Hepatocyte (in vitro differentiated cells): ENCODE measurements around the gene IDH3G.

Experiments
- CTCF ChIP-seq: fragments of 200-600 bp; sonication (generic); IDR thresholded peaks from 2 replicates; pipeline ENCODE4 v1.5.1; 2016; ENCODE audit warnings: antibody characterized with exemption, mild to moderate bottlenecking; ENCODE audit not compliant: poor library complexity
- EZH2 ChIP-seq: fragments of 200-600 bp; sonication (generic); IDR thresholded peaks from 2 replicates; pipeline ENCODE4 v1.6.1; 2016; ENCODE audit warnings: antibody characterized with exemption, mild to moderate bottlenecking, borderline replicate concordance
- EZH2phosphoT487 ChIP-seq: fragments of 200-600 bp; sonication (generic); IDR thresholded peaks from one replicate; pipeline ENCODE4 v1.6.1; 2018; ENCODE audit warnings: antibody characterized with exemption, mild to moderate bottlenecking, low read depth, moderate library complexity; ENCODE audit not compliant: unreplicated experiment, severe bottlenecking

GRCh38 chrX:153739754-153740486, 54.3 kb downstream of the IDH3G start:
- TF ChIP-seq CTCF (no peak), EZH2 (no peak), EZH2phosphoT487 (no peak)
